ENCODE data around the gene CPA4. TPM values are rescaled to one million over a fixed set of nuclear protein-coding genes. Genes with fewer than 3 reads are reported as not detected.

CPA4 gene, protein sequence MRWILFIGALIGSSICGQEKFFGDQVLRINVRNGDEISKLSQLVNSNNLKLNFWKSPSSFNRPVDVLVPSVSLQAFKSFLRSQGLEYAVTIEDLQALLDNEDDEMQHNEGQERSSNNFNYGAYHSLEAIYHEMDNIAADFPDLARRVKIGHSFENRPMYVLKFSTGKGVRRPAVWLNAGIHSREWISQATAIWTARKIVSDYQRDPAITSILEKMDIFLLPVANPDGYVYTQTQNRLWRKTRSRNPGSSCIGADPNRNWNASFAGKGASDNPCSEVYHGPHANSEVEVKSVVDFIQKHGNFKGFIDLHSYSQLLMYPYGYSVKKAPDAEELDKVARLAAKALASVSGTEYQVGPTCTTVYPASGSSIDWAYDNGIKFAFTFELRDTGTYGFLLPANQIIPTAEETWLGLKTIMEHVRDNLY
- 26.7 and 28.1 TPM in 2 replicates for total RNA-seq

DNA sequence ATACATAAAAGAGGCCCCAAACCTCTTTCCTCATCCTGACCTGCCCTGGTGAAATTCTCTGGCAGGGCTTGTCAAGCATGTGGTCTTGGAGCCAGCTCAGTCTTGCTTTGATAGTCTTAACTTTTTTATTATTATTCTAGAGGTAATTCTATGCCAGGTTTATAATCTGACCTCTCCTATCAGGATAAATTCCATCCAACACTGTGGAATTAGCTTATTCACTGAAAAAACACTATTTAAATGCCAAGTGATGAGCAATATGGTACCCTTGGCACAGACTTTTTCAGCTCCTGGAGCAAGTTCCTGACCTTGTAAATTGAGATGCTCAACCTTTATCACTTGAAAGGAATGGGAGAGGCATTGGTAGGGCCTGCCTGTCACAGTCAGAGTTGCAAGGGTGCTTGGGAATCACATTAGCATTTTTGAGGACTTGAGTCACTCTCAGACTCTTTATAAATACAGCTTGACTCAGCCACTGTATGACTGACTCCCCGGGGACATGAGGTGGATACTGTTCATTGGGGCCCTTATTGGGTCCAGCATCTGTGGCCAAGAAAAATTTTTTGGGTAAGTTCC, at the start of gene CPA4:
TSS of gene CPA4 (plus strand) at position 480 of the 576 bp plus-strand sequence. CDS start at position 500, 20 bp downstream.

DNA sequence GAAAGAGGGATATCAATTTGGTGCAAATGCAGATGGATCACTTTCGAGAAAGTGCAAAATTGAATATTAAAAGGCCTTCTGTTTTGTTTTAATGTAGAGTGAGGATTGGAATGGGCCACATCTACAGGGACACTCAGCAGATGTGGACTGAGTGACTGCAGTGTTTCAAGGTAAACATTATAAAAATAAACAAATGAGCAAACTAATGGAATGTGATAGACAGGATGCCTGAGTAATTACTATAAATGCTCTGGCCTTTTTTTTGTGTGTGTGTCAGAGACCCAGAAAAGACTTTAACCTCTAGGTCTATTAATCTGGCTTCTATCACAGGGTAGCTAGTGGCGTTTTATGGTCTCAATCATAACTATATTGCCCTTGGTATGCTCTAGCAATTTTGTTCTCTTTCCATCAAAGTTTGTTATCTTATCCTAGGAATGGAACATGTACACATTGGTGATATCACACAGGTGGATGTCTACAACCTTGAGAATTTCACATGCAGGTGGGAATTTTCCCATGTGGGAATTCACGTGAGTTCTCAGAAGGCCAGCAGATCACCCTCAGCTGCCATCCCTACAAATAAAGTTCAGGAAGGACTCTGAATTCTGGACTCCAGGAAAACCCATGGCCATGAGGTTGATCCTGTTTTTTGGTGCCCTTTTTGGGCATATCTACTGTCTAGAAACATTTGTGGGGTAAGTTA, 26.6 kb upstream of the CPA4 start, which contains the start of gene CPA2:
TSS of gene CPA2 (plus strand) at position 606 of the 703 bp plus-strand sequence. CDS start at position 625, 19 bp downstream.

DNA sequence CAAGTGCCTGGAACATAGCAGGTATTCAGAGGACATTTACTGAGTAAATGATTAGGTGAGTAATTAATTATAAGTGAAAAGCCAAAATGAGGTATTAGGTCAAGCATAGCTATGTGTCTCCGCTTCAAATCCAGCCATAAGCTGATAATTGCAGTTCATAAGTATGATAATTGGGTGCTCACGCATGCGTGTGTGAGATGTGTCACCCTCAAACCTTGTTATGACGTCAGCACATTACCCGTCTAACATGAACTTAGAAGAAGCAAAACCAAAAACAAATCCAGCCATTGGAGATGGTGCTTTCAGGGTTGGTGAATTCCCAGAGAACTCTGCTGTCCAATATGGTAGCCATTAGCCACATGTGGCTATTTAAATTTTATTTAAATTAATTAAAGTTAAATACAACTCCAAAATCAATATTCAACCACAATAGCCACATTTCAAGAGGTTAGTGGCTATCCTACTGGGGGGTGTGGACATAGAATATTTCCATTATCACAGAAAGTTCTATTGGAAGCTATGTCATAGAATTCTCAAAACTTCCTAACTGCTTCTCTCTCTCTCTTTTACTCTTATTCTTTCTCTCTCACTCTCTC, 51.4 kb downstream of the CPA4 start, which contains the start of gene CPA5:
TSS of gene CPA5 (plus strand) at position 546 of the 596 bp plus-strand sequence. CDS start 1,670 bp downstream, outside the sequence.

Other genes with a start within 250 kb of the CPA4 start
- gene ZC3HC1, start 241.8 kb upstream of the CPA4 start, total RNA-seq: 21.4 and 26.1 TPM in 2 replicates
- gene KLHDC10, start 222.6 kb upstream of the CPA4 start, total RNA-seq: 9.4 and 12.3 TPM in 2 replicates
- 13.1 and 13.6 TPM in 2 replicates for gene TMEM209, start 87.8 kb upstream of the CPA4 start, total RNA-seq
- gene SSMEM1, start 85.3 kb upstream of the CPA4 start, total RNA-seq: 0.15 TPM in 1 of 2 replicates, not detected in the other
- gene CPA2, start 26.3 kb upstream of the CPA4 start, total RNA-seq: not detected in 2 replicates
- not detected in 2 replicates for gene CPA5, start 51.7 kb downstream of the CPA4 start, total RNA-seq
- gene CPA1, start 87.3 kb downstream of the CPA4 start, total RNA-seq: under 0.01 TPM in 1 of 2 replicates, not detected in the other
- 21.7 and 23.5 TPM in 2 replicates for gene CEP41, start 147.9 kb downstream of the CPA4 start, total RNA-seq
- 82.5 and 84.1 TPM in 2 replicates for gene MEST, start 198.9 kb downstream of the CPA4 start, total RNA-seq

All from bronchus fibroblast of lung (primary cell).